ENCODE results near the gene MYO18B. TPM values are rescaled to one million over a fixed set of nuclear protein-coding genes. Genes with fewer than 3 reads are reported as not detected.

Gene MYO18B
- polyA plus RNA-seq, 3 donors = not detected

DNA sequence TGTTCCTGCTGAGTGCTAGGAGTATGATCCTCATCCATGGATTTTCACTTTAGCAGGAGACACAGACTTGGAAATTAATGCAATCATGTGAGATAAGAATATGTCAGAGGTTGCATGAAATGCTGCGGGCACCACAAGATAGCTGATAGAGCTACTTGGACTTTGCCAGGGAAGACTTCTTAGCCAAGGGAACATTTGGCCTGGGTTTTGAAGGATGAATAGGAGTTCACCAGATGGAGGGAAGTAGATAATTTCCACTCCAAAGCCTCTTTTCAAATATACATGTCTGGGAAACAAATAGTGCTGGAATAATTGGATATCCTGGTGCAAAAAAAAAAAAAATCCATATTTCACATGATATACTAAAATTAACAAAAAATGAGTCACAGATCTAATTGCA lies 44.2 kb downstream of the MYO18B start:
- H3K27ac Mint-ChIP-seq = no peak overlapping the region
- no peak overlapping the region for H3K4me2 ChIP-seq (replicated peaks; ENCODE audit: extremely low read depth, low read length, poor library complexity, severe bottlenecking)
- H2AFZ ChIP-seq (ENCODE audit: insufficient read depth, low read depth, low read length, poor library complexity, severe bottlenecking) = no peak overlapping the region
- intact Hi-C loops (cut with micrococcal nuclease) = no loop called here
- H3K9me3 ChIP-seq (replicated peaks in 1 of 2; ENCODE audit: control insufficient read depth in 1 of 2, insufficient read depth in 1 of 2, low read length in 2 of 2) = no peaks in the 10 kb centered on the region
- no peak overlapping the region for H3K4me3 Mint-ChIP-seq
- H3K36me3 Mint-ChIP-seq = no peaks in the 10 kb centered on the region
- no peaks in the 10 kb centered on the region for H3K4me1 ChIP-seq (ENCODE audit: control insufficient read depth in 1 of 2, insufficient read depth in 2 of 2, low read length in 2 of 2)
- H3K27ac ChIP-seq (ENCODE audit: low read depth in 1 of 2, low read length in 2 of 2) = no peak overlapping the region
- no peak overlapping the region for H3K9ac ChIP-seq (ENCODE audit: insufficient read depth, low read length, poor library complexity, severe bottlenecking)
- no peaks in the 10 kb centered on the region for H4K20me1 ChIP-seq (ENCODE audit: insufficient read depth, low read length)
- peaks cover 0 to 9% of the 10 kb centered on the region in 2 donors for H3K27me3 ChIP-seq (ENCODE audit: control insufficient read depth in 2 of 2, insufficient read depth in 2 of 2, low read length in 2 of 2)
- no peak for DNase-seq
- no peaks in the 10 kb centered on the region for H3K79me2 ChIP-seq (ENCODE audit: insufficient read depth, low read length)
- H3K36me3 ChIP-seq (replicated peaks in 1 of 2; ENCODE audit: control insufficient read depth in 1 of 2, insufficient read depth in 2 of 2, low read length in 2 of 2) = no peaks in the 10 kb centered on the region
- H3K27me3 Mint-ChIP-seq (ENCODE audit: low read depth in 3 of 3) = peaks cover 19 to 25% (median 21%) of the 10 kb centered on the region in 3 donors
- WGBS (ENCODE audit: insufficient coverage) = 100% methylated on average over 1 of the region's 1 CpG
- no peak overlapping the region for H3K4me3 ChIP-seq (replicated peaks in 1 of 3; ENCODE audit: low read depth in 2 of 3, low read length in 3 of 3)
- TF ChIP-seq, protein P1, sequence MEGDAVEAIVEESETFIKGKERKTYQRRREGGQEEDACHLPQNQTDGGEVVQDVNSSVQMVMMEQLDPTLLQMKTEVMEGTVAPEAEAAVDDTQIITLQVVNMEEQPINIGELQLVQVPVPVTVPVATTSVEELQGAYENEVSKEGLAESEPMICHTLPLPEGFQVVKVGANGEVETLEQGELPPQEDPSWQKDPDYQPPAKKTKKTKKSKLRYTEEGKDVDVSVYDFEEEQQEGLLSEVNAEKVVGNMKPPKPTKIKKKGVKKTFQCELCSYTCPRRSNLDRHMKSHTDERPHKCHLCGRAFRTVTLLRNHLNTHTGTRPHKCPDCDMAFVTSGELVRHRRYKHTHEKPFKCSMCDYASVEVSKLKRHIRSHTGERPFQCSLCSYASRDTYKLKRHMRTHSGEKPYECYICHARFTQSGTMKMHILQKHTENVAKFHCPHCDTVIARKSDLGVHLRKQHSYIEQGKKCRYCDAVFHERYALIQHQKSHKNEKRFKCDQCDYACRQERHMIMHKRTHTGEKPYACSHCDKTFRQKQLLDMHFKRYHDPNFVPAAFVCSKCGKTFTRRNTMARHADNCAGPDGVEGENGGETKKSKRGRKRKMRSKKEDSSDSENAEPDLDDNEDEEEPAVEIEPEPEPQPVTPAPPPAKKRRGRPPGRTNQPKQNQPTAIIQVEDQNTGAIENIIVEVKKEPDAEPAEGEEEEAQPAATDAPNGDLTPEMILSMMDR (IDR thresholded peaks at IDR 0.05) = no peak
- H3K4me1 Mint-ChIP-seq = no peaks in the 10 kb centered on the region
- no peaks in the 10 kb centered on the region for H3K9me3 Mint-ChIP-seq

DNA sequence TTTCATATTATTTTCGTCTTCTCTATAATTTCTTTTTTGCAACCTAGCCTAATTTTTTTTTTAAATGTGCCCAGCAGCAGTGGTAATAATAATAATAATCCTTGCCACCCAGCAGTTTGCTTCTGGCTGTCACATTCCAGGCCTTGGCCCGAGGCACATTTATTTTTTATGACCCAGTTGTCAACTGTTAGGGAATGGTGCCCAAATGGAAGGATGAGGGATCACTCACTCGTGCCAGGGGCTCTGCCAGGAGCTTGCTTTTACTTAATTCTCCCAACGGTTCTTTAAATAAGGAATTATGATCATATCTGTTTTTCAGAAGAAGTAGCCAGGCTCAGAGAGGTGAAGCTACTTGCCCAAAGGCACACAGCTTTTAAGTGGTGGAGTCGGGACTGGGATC lies 49.6 kb downstream of the MYO18B start:
- no peak overlapping the region for H3K9ac ChIP-seq (ENCODE audit: insufficient read depth, low read length, poor library complexity, severe bottlenecking)
- Mint-ChIP-seq H3K36me3 (no peaks in the 10 kb centered on the region), H3K4me1 (no peaks in the 10 kb centered on the region), H3K27ac (no peak overlapping the region), H3K27me3 (ENCODE audit: low read depth in 3 of 3) (peaks cover 12 to 19% (median 17%) of the 10 kb centered on the region in 3 donors), H3K9me3 (no peaks in the 10 kb centered on the region), H3K4me3 (no peak overlapping the region)
- no peaks in the 10 kb centered on the region for H3K4me1 ChIP-seq (ENCODE audit: control insufficient read depth in 1 of 2, insufficient read depth in 2 of 2, low read length in 2 of 2)
- no peak overlapping the region for H2AFZ ChIP-seq (ENCODE audit: insufficient read depth, low read depth, low read length, poor library complexity, severe bottlenecking)
- peaks cover 0 to 6% of the 10 kb centered on the region in 2 donors for H3K27me3 ChIP-seq (ENCODE audit: control insufficient read depth in 2 of 2, insufficient read depth in 2 of 2, low read length in 2 of 2)
- TF ChIP-seq, protein P1 (IDR thresholded peaks at IDR 0.05) = no peak
- no peaks in the 10 kb centered on the region for H4K20me1 ChIP-seq (ENCODE audit: insufficient read depth, low read length)
- DNase-seq = no peak
- H3K27ac ChIP-seq (ENCODE audit: low read depth in 1 of 2, low read length in 2 of 2) = no peak overlapping the region
- H3K4me2 ChIP-seq (replicated peaks; ENCODE audit: extremely low read depth, low read length, poor library complexity, severe bottlenecking) = no peak overlapping the region
- no peaks in the 10 kb centered on the region for H3K9me3 ChIP-seq (replicated peaks in 1 of 2; ENCODE audit: control insufficient read depth in 1 of 2, insufficient read depth in 1 of 2, low read length in 2 of 2)
- no peaks in the 10 kb centered on the region for H3K36me3 ChIP-seq (replicated peaks in 1 of 2; ENCODE audit: control insufficient read depth in 1 of 2, insufficient read depth in 2 of 2, low read length in 2 of 2)
- intact Hi-C loops (cut with micrococcal nuclease) = no loop called here
- 100% methylated on average over 1 of the region's 5 CpGs for WGBS (ENCODE audit: insufficient coverage)
- no peak overlapping the region for H3K4me3 ChIP-seq (replicated peaks in 1 of 3; ENCODE audit: low read depth in 2 of 3, low read length in 3 of 3)
- H3K79me2 ChIP-seq (ENCODE audit: insufficient read depth, low read length) = no peaks in the 10 kb centered on the region
